GM19468 (cell line): Measurements from ENCODE around the gene DKKL1.
"Not testable (repeated sequence)": the region's sequence is repeated elsewhere in the genome, so short reads cannot be mapped to it uniquely, and the experiment has no call there.

Experiments used
- ATAC-seq: cut with Tn5 transposase; IDR thresholded peaks from one replicate; pipeline ENCODE4 v1.9.1; 2021; ENCODE audit warnings: mild to moderate bottlenecking, moderate library complexity, moderate number of reproducible peaks; ENCODE audit not compliant: unreplicated experiment; ENCODE audit errors: extremely low read depth

DKKL1 gene

DNA sequence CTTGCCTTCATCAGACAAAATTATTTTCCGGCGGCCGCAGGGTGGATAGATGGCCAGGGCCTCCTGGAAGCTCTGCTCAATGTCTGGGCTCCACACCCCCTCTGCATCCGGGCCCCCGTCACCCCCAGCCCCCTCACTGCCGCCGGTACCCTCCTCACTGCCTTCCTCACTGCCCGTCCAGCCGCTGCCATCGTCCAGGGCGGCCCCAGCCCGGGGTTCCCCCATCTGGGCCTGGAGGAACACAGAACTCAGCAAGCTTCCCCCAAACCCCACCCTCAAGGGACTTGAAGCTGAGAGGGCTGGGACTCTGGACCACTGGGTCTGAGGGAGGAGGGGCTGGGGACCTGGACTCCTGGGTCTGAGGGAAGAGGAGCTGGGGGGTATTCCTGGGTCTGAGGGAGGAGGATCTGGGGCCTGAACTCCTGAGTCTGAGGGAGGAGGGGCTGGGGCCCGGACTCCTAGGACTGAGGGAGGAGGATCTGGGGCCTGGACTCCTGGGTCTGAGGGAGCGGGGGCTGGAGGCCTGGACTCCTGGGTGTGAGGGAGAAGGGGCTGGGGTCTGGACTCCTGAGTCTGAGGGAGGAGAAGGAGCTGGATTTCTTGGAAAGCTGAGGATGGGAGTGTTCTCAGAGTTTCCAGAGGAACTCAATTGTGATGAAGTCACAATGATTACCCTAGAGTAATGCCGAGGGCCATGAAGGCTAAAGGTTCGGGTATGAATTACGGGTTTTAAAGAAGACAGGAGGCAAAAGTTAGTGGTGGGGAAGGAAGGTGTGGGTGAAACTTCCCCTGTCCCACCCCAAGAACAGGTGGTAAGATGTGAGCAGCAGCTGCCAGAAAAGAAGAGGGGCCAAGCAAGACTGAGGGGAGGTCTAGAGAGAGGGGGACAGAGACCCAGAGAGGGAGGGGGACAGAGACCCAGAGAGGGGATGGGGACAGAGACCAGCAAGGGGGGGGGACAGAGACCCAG lies 3.5 kb upstream of the DKKL1 start:
- ATAC-seq = no peak

DNA sequence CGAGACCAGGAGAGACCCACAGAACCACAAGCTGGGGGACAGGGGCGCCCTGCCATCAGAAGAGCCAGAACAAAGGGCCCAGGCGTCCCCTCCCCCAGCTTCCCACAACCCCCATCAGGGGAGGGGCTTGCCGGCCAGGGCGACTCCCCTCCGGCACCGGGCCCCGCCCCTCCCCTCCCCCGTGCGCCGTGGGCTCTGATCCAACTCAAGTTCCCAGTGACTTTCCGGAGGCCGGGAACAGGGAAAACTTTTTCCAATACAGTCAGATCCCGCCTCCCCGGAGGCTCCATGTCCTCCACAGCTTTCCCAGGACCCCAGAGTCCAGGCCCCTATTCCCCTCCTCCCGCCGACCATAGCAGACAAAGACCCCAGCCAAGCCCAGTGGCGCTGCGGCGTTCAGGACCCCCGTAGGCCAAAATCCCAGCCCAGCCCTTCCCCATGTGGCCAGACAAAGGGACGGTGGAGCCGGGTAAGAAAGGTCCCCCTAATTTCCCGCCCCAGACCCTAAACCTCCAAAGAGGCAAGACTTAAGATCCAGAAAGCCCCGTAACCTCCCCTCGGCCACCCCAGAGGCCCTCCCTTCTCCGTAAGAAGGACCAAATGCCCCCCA lies 2.1 kb upstream of the DKKL1 start:
- ATAC-seq = no peak

DNA sequence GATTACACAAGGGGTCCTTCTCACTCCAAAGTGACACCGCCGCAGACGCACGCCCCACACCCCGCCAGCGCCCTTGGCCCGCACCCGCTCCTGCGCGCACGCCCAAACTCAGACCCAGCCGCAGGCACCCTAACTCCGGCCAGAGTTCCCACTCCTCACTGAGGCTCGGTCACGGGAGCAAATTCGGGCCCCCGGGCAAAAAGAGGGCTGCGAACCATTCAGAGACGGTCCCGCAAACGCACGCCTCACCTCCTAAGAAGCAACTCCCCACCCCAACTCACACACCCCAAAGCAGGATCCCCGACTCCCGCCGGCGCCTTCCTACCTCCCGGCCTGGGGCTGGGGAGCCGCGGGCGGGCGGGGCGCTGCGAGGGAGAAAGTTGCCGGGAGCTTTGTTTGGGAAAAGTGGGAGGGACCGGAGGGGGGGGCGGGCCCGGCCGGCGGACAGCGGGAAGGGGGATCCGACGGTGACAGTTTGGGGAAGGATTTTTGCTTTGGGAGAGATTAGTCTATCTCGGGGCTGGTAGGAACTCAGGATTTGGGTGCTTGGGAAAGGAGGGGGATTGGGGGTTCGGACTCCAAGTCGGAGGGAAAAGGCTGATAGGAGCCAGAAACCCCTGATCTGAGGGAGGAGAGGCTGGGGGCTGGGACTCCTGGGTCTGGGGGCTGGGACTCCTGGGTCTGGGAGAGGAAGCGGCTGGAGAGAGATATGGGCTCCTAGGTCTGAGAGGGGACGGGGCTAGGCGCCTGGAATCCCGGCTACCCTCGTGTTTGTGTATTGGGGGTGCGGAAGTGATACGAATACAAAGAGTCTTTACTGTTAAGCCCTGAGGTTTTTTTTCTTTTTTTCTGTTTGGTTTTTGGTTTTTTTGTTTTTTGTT lies 1.4 kb upstream of the DKKL1 start, which contains the start of gene TEAD2:
Gene TEAD2, minus strand, starts transcription at position 369 of the 881 bp plus-strand sequence. CDS start 2,341 bp downstream, outside the sequence.
- no peak for ATAC-seq

DNA sequence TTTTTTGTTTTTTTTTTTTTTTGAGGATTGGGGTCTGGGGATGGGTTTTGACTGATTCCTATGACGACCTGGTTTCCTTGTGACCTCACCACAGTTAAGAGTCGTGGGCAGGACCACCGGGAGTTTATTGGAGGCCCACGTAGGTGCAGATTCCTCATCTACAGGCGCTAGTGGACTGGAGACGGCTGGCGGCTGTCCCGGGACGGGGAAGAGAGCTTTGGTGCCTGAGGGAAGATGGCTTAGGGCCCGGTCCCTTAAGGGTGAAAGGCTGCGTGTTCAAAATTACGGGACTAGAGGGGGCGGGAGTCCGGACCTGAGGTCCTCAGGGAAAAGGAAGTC lies 779 bp upstream of the DKKL1 start:
- ATAC-seq = no peak

DNA sequence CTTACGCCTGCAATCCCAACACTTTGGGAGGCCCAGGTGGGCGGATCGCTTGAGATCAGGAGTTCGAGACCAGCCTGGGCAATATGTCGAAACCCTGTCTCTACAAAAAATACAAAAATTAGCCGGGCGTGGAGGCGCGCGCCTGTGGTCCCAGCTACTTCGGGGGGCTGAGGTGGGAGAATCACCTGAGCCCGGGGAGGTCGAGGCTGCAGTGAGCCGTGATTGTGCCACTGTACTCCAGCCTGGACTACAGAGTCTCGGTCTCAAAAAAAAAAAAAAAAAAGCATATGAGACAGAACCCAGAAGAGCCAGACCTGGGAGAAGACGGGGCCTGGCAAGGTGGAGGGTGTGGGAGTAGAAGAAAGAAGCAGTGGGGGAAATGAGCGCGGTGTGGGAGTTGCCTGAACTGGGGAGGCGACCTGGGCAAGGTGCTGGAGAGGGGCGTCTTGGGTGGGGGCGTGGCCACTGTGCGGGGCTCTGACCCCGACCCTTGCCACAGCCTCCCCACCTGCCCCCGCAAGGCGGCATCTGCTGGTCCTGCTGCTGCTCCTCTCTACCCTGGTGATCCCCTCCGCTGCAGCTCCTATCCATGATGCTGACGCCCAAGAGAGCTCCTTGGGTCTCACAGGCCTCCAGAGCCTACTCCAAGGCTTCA lies 533 bp downstream of the DKKL1 start:
- no peak for ATAC-seq

DNA sequence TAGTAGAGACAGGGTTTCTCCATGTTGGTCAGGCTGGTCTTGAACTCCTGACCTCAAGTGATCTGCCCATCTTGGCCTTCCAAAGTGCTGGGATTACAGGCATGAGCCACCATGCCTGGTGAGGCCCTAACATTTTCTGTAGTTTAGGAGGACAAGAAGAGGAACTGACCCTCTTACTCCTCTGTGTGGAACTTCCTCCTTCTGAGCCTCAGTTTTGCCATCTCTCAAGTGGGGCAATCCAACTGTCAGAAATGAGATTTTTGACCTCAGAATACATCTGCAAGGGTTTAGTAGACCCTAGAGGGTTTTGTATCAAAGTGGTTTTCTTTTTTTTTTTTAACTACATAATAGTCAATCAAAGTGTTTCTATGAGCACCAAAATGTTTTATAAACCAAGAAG lies 2.4 kb downstream of the DKKL1 start:
- no peak for ATAC-seq

DNA sequence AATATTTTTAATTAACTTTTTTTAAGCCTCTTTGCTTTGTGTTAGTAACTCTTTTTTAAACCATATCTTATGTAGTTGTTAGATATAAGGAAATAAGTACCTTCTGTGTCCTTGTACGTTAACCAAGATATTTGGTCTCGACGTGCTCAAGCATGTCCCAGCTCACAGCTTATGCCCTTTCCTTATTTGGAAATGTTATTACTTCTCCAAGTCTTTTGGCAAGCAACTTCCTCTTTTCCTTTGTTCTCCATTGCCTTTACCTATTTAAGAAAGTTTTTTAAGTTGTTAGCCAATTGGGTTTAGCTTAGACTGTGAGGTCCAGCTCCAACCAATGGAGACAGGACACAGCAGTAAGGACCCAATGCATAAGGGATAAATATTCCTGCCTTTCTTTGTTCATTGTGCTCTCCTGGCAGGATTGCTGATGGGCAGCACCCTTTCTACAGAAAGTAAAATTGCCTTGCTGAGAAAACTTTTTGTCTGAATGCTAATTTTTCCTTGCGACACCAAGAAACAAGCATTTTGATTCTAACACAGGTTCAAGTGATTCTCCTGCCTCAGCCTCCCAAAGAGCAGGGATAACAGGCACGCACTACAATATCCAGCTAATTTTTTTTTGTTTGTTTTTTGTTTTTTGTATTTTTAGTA lies 5.2 kb downstream of the DKKL1 start:
- ATAC-seq = no peak

DNA sequence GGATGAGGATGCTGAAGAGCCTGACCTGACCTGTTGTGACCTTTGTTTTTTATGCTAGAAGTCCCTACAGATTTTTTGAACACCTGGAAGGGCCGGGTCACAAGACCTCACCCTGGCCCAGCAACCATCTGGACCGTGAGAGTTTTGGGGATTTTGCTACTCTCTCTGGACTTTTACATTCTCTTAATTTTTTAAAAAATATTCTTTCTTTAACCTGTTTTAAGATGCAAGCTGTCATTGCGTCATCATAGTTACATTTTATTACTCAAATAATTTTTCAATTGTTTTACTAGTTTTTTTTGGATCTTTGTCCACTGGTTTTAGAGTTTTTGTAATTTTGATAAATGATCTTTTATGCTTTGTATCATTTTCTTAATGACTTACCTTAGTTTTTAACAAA lies 7.5 kb downstream of the DKKL1 start:
- no peak for ATAC-seq

DNA sequence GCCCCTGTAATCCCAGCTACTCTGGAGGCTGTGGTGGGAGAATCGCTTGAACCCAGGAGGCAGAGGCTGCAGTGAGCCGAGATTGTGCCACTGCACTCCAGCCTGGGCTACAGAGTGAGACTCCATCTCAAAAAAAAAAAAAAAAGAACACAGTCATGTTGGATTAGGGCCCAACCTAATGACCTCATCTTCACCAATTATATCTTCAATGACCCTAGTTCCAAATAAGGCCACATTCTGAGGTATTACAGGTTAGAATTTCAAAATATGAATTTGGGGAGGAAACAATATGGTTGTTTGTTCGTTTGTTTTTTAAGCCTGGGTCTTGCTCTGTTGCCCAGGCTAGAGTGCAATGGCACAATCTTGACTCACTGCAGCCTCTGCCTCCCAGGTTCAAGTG lies 9.5 kb downstream of the DKKL1 start:
- not testable (repeated sequence) for ATAC-seq

DNA sequence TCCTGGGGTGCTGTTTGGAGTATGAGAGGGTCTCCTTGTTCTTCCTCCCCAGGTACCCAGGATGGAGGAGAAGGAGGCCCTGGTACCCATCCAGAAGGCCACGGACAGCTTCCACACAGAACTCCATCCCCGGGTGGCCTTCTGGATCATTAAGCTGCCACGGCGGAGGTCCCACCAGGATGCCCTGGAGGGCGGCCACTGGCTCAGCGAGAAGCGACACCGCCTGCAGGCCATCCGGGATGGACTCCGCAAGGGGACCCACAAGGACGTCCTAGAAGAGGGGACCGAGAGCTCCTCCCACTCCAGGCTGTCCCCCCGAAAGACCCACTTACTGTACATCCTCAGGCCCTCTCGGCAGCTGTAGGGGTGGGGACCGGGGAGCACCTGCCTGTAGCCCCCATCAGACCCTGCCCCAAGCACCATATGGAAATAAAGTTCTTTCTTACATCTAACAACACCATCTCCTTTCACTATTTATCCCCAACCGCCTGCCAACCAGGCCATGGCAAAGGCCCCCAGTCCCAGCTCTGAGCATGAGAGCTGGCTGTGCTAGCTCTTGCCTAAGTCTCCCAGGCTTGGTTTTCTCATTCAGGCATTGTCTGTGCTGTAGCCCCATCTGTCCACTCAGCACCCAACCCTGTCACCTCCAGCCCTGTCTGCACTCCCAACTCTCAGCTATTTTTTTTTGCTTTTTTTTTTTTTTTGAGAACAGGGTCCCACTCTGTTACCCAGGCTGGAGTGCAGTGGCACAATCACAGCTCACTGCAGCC lies 11.2 kb downstream of the DKKL1 start:
- no peak for ATAC-seq

DNA sequence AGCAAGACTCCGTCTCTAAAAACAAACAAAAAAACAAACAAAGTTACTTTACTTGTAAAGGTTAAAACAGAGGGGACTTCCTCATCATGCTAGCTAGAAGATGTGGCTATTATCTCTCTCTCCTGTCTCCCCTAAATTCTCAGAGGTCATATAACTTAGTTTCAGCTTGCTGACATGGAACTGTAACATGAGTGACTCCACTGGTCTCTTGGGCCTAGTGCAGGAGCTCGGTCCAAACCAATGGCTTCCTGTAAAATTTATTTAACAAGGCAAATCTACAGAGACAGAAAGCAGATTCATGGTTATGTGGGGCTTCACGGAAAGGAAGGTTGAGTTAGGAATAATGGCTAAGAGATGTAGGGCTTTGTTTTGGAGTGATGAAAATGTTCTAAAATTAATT lies 14.8 kb downstream of the DKKL1 start:
- no peak for ATAC-seq

DNA sequence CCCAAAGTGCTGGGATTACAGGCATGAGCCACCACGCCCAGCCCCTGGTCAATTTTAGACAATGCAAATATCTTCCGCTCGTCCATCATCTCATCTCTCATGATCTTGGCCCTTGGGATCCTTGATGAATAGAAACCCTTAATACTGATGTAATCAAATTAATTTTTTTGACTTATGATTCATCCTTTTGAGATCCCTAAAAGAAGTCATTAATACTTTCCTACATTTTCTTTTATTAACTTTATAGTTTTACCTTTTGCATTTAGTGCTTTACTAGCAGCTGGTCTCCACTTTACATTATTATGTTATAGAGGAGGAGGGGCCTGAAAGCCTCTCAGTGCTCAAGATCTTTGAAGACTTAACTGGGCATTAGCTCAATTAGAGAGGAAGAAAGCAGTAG lies 16.7 kb downstream of the DKKL1 start:
- no peak for ATAC-seq

DNA sequence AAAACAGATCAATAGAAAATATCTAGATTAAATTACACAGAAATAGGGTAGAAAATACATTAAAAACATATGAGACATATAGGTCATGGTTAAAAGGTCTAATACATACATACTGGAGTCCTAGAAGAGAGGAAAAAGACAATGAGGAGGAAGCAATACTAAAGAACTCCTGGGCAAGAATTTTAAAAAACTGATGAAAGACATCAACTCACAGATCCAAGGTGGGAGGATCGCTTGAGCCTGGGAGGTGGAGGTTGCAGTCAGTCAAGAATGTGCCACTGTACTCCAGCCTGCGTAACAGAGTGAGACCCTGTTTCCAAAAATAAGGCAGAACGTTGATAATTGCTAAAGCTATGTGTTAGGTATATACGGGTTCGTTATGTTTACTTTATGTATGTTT lies 19.0 kb downstream of the DKKL1 start:
- ATAC-seq = no peak

DNA sequence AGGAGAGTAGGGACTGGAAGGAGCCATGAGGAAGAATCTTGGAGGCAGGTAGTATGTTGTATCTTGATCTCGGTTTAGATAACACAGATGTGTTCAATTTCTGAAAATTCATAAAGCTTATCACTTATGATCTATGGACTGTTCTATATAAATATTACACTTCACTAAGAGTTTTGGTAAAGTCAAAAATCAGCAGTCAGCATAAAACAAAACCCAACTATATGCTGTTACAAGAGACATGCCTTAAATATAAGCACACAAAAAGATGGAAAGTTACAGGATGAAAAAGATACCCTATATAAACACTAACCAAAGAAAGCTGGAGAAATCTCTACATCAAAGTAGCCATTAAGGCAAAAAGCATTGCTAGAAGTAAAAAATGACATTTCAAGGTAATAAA lies 19.9 kb downstream of the DKKL1 start:
- no peak for ATAC-seq

DNA sequence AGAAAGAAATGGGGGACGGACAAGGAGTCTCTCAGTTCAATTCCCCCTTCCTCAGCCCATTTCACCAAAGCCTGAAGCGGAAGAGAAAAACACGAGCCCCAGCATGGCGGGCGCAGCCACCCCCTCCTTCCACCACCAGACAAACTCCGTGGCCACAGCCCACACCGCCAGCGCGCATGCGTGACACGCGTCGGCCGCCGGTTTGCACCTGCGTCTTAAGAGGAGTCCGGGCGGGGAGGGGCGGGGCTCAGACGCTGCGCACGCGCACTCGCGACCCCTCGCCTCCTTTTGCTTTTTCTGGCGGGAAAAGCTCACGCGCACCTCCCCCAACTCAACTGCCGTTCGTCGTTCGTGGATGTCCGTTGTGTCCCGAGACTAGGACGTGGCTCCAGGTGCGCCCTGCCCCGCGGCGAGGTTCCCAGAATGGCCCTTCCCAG lies 24.3 kb downstream of the DKKL1 start, which contains the start of gene KASH5:
Gene KASH5, plus strand, starts transcription at position 314 of the 437 bp plus-strand sequence. CDS start 2,635 bp downstream, outside the sequence.
- no peak for ATAC-seq

DNA sequence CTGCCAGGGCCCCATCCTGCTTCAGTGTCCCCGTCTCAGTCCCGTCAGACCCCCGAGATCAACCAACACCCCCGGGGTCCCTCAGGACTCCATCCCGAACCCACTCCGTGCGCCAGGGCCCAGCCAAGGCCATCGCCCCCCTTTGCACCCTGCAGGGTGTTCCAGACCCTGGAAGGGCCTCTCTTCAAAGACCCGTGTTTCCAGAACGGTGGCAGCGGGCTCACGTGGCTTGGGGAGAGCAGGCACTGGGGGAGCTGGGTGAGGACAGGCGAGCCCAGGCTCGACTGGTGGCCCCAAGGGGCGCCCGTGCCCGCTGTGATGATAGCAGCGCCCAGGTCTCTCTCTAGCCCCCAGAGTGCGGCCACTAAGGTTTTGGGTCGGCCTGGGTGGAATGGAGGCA lies 25.7 kb downstream of the DKKL1 start:
- no peak for ATAC-seq

DNA sequence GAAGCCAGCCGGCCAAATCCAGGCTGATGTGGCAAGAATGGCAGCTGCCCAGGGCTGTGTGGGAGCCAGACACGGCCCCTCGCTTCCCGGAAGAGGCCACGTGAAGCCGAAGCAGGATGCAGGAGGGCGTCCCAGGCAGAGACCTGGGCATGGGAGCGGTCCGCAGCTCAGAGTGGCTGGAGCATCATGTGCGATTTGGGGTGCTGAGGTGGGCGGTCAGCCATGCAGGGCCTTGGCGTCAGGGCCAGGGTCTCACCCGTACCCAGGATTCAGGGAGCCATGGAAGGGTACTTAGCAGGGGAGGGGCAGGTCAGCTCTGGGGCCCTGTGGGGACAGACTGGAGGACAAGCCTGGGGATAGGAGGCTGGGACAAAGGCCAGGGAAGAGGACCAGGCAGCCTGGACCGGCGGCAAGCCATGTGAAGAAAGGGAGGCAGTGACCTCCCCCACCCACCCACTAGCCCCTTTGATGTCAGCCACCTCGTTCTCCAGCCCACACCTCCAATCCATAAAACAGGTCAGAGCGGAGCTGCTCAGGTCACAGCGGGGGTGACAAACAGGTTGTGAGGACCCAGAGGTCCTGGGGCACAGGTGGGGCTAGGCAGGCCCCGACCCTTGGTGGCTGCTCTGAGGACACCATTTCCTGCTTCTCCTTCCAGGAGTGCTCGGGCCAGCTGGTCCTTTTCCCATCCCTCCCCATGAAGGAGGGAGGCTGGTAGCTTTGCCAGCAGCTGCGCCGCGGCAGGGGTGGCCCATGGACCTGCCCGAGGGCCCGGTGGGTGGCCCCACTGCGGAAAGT lies 26.7 kb downstream of the DKKL1 start:
- no peak for ATAC-seq

DNA sequence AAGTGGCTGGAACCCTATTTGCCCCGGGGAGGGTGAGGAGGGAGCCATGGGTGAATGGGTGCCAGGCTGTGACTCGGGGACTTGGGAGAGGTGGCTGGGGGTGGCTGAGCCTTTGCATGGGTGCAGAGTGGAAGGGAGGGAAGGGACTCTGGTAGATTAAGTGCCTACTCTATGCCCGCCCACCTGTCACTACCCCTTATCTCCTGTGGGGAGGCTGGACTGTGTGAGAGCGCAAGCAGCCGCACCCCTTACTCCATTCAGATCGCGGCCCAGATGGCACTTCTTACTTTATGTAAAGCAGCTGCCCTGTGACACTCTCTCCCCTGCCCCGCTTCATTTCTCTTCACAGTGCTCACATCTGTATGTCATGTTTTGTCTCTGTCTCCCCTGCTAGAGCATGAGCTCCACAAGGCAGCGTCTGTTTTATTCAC lies 27.3 kb downstream of the DKKL1 start:
- no peak for ATAC-seq
